Measurements from ENCODE around the gene RNF213.

The RNF213 gene

DNA sequence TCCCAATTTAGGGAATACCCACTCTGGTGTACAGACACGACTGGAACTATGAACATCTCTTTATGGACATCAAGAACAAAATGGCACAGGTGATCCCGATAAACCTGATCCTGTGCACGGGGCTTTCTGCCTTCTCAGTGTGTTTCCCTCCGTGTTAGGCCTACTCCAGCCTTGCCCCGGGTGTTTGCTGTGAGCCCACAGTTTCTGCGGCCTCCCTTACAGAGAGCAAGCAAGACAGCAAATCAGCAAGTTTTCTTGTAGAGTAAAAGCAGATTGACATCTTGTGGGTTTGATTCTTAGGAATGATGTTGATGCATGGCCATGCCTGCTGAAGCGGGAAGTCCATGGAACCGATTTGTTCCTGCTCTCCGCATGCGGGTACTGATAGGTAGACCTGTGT lies 127.9 kb downstream of the RNF213 start:
- DNase-seq (ENCODE audit: low spot score) = no peak
- in situ Hi-C loops (cut with MboI; ENCODE audit: low pct_unique_long_range_greater_than_20kb, low sequenced_read_pairs, unreplicated experiment) = no loop called here
- TF ChIP-seq, protein P1, sequence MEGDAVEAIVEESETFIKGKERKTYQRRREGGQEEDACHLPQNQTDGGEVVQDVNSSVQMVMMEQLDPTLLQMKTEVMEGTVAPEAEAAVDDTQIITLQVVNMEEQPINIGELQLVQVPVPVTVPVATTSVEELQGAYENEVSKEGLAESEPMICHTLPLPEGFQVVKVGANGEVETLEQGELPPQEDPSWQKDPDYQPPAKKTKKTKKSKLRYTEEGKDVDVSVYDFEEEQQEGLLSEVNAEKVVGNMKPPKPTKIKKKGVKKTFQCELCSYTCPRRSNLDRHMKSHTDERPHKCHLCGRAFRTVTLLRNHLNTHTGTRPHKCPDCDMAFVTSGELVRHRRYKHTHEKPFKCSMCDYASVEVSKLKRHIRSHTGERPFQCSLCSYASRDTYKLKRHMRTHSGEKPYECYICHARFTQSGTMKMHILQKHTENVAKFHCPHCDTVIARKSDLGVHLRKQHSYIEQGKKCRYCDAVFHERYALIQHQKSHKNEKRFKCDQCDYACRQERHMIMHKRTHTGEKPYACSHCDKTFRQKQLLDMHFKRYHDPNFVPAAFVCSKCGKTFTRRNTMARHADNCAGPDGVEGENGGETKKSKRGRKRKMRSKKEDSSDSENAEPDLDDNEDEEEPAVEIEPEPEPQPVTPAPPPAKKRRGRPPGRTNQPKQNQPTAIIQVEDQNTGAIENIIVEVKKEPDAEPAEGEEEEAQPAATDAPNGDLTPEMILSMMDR (IDR thresholded peaks at IDR 0.05; ENCODE audit: extremely low read depth, insufficient read depth, missing control alignments) = no peak

DNA sequence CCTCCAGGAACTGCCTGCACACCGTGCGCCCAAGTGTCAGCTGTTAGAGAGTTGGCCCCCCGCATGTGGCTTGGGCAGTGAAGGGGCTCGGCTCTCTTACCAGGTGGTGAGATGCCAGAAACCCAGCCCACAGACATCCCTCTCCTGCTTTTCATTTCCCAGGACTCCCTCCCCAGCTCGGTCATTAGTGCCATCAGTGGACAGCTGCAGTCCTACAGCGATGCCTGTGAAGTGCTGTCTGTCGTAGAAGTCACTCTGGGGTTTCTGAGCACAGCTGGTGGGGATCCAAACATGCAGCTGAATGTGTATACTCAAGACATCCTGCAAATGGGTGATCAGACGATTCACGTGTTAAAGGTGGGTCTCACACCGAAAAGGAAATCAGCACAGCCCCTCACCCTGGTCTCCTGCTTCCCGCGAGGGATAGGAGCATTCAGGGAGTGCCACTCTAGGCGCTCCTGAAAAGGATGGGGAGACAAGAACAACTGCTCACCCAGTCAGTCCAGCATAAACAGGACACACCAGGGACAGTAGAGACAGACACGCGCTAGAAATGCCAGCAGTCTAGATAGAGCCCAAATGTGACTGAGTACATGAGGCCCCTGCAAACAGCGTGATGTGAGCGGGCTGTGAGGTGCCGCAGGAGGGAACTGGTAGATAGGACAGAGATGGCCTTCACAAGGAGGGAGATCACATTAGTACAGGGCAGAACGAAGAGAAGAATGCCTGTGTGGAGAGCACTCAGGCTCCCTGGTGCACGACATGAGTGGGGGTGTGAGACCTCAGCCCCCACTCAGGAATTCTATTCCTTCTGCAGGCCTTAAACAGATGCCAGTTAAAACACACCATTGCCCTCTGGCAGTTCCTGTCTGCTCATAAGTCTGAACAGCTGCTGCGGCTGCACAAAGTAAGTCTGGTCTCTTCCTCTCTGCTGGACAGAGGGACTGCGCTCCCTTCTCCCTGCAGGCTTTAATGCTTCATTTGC lies 128.7 kb downstream of the RNF213 start:
- no peak for DNase-seq (ENCODE audit: low spot score)
- TF ChIP-seq, protein P1 (IDR thresholded peaks at IDR 0.05; ENCODE audit: extremely low read depth, insufficient read depth, missing control alignments) = no peak
- in situ Hi-C loops (cut with MboI; ENCODE audit: low pct_unique_long_range_greater_than_20kb, low sequenced_read_pairs, unreplicated experiment) = no loop called here

DNA sequence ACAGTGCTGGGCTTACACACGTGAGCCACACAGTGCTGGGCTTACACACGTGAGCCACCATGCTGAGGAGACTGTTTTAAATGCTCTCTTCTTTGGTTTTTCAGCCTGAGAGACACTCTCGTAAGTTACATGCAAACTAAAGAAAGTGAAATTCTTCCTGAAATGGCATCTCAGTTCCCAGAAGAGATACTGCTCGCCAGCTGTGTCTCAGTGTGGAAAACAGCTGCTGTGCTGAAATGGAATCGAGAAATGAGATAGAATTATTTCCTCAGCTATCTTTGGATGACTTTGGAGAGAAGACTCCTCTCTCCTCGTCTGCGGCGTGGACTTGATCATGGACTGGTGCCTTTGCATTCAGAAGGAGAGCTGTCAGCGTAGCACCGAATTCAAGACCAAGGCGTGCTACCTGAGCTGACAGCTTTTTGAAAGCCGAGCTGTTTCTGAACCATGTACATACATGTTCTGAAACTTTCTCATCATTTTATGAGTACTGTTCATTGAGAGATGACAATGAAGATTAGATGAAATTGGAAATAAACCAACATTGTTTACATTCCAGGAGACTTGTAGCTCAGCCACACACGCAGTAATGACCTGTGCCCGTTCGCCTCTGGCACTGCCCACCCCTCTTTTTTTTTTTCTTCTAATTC lies 132.7 kb downstream of the RNF213 start:
- TF ChIP-seq, protein P1 (IDR thresholded peaks at IDR 0.05; ENCODE audit: extremely low read depth, insufficient read depth, missing control alignments) = no peak
- in situ Hi-C loops (cut with MboI; ENCODE audit: low pct_unique_long_range_greater_than_20kb, low sequenced_read_pairs, unreplicated experiment) = no loop called here
- DNase-seq (ENCODE audit: low spot score) = no peak

DNA sequence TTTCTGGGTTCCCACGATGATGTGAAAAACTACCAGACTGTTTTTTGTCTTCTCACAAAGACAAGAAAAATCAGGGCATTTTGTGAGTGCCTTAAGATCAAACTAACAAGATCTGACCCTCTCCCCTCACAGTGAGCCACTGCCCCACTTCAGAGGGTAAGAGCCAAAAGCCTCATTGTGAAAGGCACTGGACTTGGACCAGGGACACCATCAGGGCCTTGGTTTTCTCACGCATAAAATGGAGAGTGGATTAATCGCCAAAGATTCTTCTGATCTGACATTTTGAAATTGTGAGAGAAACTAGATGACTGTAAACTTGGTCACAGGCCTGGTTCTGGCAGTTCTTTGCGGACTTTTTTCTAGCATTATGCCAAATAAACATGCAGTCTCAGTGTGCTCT lies 133.3 kb downstream of the RNF213 start:
- TF ChIP-seq, protein P1 (IDR thresholded peaks at IDR 0.05; ENCODE audit: extremely low read depth, insufficient read depth, missing control alignments) = no peak
- in situ Hi-C loops (cut with MboI; ENCODE audit: low pct_unique_long_range_greater_than_20kb, low sequenced_read_pairs, unreplicated experiment) = no loop called here
- DNase-seq (ENCODE audit: low spot score) = no peak

DNA sequence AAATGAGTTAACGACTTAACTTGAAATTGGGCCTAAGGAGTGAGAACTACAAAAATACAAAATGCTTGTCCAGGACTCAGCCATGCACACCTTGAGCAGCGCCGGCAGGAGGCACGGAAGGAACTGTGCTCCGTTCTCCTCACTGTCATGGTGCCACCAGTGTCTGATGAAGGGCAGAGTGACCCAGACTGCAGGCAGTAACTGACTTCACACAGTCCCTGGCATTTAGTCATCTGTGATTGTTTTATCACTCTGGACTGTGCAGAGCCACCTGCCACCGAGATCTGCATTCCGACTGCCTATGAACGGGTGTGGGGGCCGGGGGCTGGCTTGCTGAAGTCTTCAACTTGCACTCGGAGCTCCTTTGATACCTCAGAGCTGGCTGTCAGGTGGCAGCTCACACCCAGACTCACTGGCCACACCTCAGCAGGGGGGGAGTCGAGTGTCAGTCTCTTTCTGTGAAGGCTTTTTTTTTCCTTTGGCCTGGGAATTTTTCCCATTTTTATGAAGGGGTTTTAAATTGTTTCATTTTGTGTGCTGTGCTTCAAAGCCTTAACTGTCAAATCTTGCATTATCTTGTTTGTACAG lies 134.1 kb downstream of the RNF213 start:
- DNase-seq (ENCODE audit: low spot score) = no peak
- in situ Hi-C loops (cut with MboI; ENCODE audit: low pct_unique_long_range_greater_than_20kb, low sequenced_read_pairs, unreplicated experiment) = no loop called here
- TF ChIP-seq, protein P1 (IDR thresholded peaks at IDR 0.05; ENCODE audit: extremely low read depth, insufficient read depth, missing control alignments) = no peak

DNA sequence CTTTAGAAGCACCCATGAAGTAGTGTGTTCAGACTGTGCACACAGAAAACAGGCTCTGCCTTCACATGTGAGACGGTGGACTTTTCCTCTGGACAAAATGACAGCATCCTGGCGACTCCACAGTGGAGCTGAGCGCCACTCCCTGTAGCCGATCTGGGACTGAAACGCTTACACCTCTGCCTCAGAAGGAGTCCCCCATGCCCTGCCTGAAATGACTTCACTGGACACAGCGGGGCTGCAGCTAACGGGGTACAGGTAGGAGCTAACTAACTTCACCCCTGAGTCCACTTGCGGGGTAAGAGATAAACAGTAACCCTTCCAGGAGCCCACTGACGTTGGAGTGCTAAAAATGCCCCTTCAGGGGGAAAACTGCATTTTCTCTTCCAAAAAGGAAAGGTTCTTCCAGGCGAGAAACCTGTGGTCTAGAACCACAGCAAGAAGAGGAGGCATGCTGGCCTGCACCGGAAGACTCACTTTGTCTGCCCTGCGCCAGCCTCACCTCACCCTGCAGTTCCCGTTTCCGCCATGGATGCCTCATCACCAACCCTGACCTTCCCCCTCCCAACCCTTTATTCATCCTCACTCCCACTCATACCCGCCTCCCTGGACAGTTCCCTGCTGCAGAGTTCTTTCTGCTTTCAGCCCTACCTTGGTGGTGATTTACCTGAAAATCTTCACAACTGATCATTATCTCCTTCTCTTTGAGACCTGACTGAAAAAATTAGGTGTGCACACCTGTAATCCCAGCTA lies 134.9 kb downstream of the RNF213 start:
- TF ChIP-seq, protein P1 (IDR thresholded peaks at IDR 0.05; ENCODE audit: extremely low read depth, insufficient read depth, missing control alignments) = no peak
- no peak for DNase-seq (ENCODE audit: low spot score)
- in situ Hi-C loops (cut with MboI; ENCODE audit: low pct_unique_long_range_greater_than_20kb, low sequenced_read_pairs, unreplicated experiment) = no loop called here
